ENCODE data around the gene ABHD11.
A peak's percentile ranks its signal among the peaks of the same experiment; 100 is the strongest.

ABHD11 gene

DNA sequence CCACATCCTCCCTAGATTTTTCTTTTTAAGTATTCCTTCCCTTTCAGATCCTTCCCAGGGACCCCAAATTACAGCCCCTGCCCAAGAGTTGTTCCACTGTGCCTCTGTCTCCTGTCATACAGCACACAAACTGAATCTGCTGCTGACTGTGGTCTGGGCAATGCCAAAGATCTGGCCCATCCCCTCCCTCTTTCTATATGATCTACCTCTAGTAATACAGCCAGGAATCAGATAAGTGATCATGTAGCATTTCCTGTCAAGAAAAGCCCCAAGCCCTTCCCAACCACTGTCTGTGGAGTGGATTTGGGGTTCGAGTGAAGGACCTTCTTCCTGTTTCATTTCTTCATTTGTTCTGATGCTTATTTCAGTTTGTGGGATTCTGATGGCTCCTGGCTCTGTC is 25.8 kb downstream of the ABHD11 start:
- Histone ChIP-seq H3K4me1 (ENCODE audit: control insufficient read depth in 2 of 2, insufficient read depth in 2 of 2, low read length in 2 of 2) (peaks cover 6 to 8% of the 10 kb centered on the region in 2 donors), H3K9me3 (ENCODE audit: control insufficient read depth in 2 of 2, low read length in 2 of 2) (no peaks in the 10 kb centered on the region), H3K36me3 (ENCODE audit: control insufficient read depth in 2 of 2, insufficient read depth in 2 of 2, low read length in 2 of 2) (no peaks in the 10 kb centered on the region), H3K27ac (ENCODE audit: low read depth in 2 of 2, low read length in 2 of 2) (no peak overlapping the region), H3K9ac (ENCODE audit: low read depth in 1 of 2, low read length in 2 of 2) (no peak overlapping the region), H3K27me3 (ENCODE audit: control insufficient read depth in 2 of 2, insufficient read depth in 2 of 2, low read length in 2 of 2) (no peaks in the 10 kb centered on the region), H3K4me3 (ENCODE audit: low read length in 2 of 2) (no peak overlapping the region)

DNA sequence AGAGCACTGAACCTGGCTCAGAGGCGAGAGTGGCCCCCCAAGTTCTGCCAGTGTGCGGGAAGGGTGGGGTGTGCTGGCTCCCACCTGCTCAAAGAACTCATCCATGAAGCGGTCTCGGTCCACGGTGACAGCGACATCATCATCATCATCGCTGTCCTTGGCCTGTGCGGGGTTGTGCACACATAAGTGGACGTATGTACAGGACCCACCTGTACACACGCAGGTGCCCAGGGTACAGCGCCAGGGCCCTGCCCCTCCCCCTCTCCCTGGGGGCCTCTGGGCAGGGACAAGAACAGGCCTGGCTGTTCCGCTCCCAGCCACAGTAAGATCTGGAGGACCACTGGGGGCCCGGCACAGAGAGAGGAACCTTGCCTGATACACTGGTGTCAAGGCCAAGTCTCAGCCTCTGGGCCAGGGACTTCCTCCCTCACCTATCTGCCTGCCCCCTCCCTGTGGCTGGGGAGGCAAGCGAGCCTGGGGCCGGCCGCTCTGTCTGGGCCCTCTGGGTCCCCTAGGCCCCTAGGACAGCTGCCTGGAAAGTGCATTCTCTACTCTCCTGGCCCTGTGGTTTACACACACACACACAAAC is 29.5 kb downstream of the ABHD11 start:
- H3K27me3 ChIP-seq (ENCODE audit: control insufficient read depth in 2 of 2, insufficient read depth in 2 of 2, low read length in 2 of 2) = no peaks in the 10 kb centered on the region
- no peak overlapping the region for H3K9ac ChIP-seq (ENCODE audit: low read depth in 1 of 2, low read length in 2 of 2)
- peaks cover 4 to 18% of the 10 kb centered on the region in 2 donors for H3K4me1 ChIP-seq (ENCODE audit: control insufficient read depth in 2 of 2, insufficient read depth in 2 of 2, low read length in 2 of 2)
- H3K36me3 ChIP-seq (ENCODE audit: control insufficient read depth in 2 of 2, insufficient read depth in 2 of 2, low read length in 2 of 2) = no peaks in the 10 kb centered on the region
- H3K9me3 ChIP-seq (ENCODE audit: control insufficient read depth in 2 of 2, low read length in 2 of 2) = no peaks in the 10 kb centered on the region
- H3K27ac ChIP-seq (ENCODE audit: low read depth in 2 of 2, low read length in 2 of 2) = no peak overlapping the region
- no peak overlapping the region for H3K4me3 ChIP-seq (ENCODE audit: low read length in 2 of 2)

DNA sequence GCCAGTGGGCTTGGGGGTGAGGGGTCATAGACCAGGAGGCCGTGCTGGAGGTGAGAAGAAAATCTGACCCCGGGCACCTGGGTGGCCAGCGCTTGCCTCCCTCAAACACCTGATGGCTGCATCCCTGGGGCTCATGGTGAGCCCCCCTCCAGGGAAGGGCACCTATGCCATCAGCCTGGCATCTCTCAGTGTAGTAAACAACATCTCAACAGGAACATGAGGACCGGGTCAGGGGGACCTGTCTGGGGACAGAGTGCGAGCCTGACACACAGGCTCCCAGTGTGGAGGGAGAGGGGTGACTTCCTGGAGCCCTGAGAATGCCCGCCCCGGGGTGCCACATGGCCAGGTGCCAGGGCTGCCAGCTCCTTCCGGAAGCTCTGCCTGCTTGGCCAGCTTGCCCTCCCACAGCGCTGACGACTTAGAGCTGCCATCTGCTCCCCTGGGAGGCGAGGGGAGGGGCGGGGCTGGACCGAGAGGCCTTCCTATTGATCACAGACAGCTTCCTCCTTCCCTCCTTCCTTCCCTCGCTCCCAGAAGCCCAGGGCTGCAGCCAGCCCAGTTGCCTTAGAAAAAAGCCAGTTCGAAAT is 31.5 kb downstream of the ABHD11 start:
- H3K4me3 ChIP-seq (ENCODE audit: low read length in 2 of 2) = no peak overlapping the region
- no peaks in the 10 kb centered on the region for H3K9me3 ChIP-seq (ENCODE audit: control insufficient read depth in 2 of 2, low read length in 2 of 2)
- peak overlapping the region; percentile 38 to 59 for H3K27ac ChIP-seq (ENCODE audit: low read depth in 2 of 2, low read length in 2 of 2)
- no peaks in the 10 kb centered on the region for H3K27me3 ChIP-seq (ENCODE audit: control insufficient read depth in 2 of 2, insufficient read depth in 2 of 2, low read length in 2 of 2)
- H3K9ac ChIP-seq (ENCODE audit: low read depth in 1 of 2, low read length in 2 of 2) = no peak overlapping the region
- H3K36me3 ChIP-seq (ENCODE audit: control insufficient read depth in 2 of 2, insufficient read depth in 2 of 2, low read length in 2 of 2) = no peaks in the 10 kb centered on the region
- peaks cover 4 to 19% of the 10 kb centered on the region in 2 donors for H3K4me1 ChIP-seq (ENCODE audit: control insufficient read depth in 2 of 2, insufficient read depth in 2 of 2, low read length in 2 of 2)

DNA sequence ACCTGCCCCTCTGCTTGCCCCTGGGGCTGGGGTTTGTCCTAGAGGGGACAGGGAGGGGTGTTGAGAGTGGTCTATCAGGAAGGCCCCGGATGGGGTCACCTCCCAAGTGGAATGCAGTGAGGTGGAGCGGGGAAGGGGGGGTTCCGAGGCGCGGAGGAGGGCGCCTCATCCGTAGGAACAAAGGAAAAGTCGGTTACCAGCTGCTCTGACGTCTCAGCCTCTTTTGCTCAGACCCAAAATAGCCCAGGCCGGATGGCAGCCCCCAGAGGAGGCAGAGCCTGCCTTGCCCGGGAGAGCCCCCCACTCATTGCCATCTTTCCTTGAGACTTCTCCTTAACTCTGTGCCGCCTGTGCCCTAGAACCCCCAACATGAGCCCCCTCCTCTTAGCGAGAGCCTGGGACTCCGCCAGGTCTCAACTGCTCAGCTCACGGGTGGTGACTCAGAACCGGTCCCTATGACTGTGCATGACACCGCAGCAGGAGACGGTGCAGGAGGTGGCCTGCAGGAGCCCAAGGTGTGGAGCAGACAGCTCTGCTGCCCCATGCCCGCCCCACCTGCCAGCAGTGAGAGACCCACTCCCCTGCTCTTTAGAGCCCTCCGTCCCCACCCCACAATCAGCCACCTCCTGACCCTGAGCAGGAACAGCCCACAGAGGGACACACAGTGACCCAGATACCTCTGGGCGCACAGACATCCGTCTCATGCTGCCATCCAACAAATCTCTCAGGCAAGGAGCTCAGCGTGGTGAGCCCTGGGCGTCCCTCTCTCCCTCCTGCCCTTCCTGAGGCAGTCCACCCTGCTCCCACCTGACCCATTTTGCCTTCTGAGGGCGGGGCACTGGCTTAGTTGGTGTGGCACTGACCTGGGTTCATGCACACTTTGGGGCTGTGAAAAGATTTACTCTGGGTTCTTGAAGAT is 32.2 kb downstream of the ABHD11 start:
- H3K9me3 ChIP-seq (ENCODE audit: control insufficient read depth in 2 of 2, low read length in 2 of 2) = no peaks in the 10 kb centered on the region
- no peaks in the 10 kb centered on the region for H3K36me3 ChIP-seq (ENCODE audit: control insufficient read depth in 2 of 2, insufficient read depth in 2 of 2, low read length in 2 of 2)
- H3K4me1 ChIP-seq (ENCODE audit: control insufficient read depth in 2 of 2, insufficient read depth in 2 of 2, low read length in 2 of 2) = peaks cover 4 to 19% of the 10 kb centered on the region in 2 donors
- H3K27ac ChIP-seq (ENCODE audit: low read depth in 2 of 2, low read length in 2 of 2) = peak overlapping the region; percentile 38 to 59
- H3K4me3 ChIP-seq (ENCODE audit: low read length in 2 of 2) = no peak overlapping the region
- H3K9ac ChIP-seq (ENCODE audit: low read depth in 1 of 2, low read length in 2 of 2) = no peak overlapping the region
- H3K27me3 ChIP-seq (ENCODE audit: control insufficient read depth in 2 of 2, insufficient read depth in 2 of 2, low read length in 2 of 2) = no peaks in the 10 kb centered on the region

DNA sequence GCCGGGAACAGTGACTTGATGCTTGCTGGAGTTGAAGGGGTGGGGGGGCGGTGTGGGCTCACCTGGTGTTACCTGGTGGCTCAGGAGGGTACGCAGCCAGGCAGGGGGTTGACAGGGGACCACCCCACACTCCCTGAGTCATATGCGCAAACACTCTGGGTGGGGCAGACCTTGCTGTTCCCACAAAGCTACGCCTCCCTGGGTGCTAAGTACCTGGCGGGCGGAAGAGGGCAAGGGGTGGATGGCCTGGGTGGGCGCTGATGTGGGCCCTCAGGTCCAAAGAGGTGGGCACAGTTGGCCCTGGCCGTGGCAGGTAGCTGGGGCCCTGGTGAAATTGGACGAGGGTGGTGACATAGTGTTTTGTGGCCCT is 33.1 kb downstream of the ABHD11 start:
- H3K9ac ChIP-seq (ENCODE audit: low read depth in 1 of 2, low read length in 2 of 2) = no peak overlapping the region
- no peak overlapping the region for H3K27ac ChIP-seq (ENCODE audit: low read depth in 2 of 2, low read length in 2 of 2)
- H3K27me3 ChIP-seq (ENCODE audit: control insufficient read depth in 2 of 2, insufficient read depth in 2 of 2, low read length in 2 of 2) = no peaks in the 10 kb centered on the region
- peaks cover 4 to 19% of the 10 kb centered on the region in 2 donors for H3K4me1 ChIP-seq (ENCODE audit: control insufficient read depth in 2 of 2, insufficient read depth in 2 of 2, low read length in 2 of 2)
- no peak overlapping the region for H3K4me3 ChIP-seq (ENCODE audit: low read length in 2 of 2)
- H3K9me3 ChIP-seq (ENCODE audit: control insufficient read depth in 2 of 2, low read length in 2 of 2) = no peaks in the 10 kb centered on the region
- H3K36me3 ChIP-seq (ENCODE audit: control insufficient read depth in 2 of 2, insufficient read depth in 2 of 2, low read length in 2 of 2) = no peaks in the 10 kb centered on the region

DNA sequence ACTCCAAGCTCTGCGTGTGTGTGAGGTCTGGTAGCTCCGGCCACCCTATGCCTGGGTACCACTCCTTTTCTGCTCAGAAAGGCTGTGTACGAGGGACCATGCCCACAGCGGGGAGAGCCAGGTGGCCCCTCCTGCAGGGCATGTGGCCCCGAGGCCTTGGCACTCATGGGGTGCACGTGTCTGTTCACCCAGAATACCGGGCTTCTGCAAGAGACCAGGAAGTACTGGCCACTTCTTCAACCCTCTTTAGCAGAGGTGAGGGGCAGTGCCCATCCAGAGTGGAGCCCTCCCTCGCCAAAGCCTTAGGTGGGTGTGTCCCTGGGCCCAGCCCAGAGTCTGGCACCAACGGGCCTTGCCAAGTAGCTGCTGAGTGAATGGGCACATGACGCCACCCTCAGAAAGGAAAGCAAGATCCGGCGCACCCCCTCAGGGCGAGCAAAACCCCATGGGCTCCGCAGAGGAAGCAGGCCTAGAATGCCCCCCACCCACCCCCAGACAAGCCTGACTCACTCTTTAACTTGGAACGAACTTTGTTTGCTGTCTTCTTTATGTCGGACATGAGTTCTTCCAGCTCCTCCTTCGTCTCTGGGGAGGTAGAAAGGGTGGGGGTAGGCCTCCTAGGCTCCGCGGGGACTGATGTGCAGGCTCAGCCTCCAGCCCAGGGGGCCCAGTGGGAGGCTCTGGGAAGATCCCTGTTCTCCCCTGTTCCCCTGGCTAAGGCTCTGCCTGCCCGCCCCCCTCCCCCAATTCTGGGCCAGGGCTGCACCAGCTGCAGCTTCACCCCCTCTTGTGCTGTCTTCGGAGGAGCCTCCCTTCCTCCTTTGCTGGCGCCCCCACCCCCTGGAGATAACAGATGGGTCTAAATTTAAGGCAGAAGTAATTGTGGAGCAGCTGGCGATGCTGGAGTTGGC is 33.7 kb downstream of the ABHD11 start:
- H3K4me3 ChIP-seq (ENCODE audit: low read length in 2 of 2) = no peak overlapping the region
- H3K27me3 ChIP-seq (ENCODE audit: control insufficient read depth in 2 of 2, insufficient read depth in 2 of 2, low read length in 2 of 2) = no peaks in the 10 kb centered on the region
- H3K27ac ChIP-seq (ENCODE audit: low read depth in 2 of 2, low read length in 2 of 2) = peak overlapping the region; percentile 37 to 43
- H3K4me1 ChIP-seq (ENCODE audit: control insufficient read depth in 2 of 2, insufficient read depth in 2 of 2, low read length in 2 of 2) = peaks cover 4 to 19% of the 10 kb centered on the region in 2 donors
- H3K36me3 ChIP-seq (ENCODE audit: control insufficient read depth in 2 of 2, insufficient read depth in 2 of 2, low read length in 2 of 2) = peaks cover 0 to under 1% of the 10 kb centered on the region in 2 donors
- H3K9ac ChIP-seq (ENCODE audit: low read depth in 1 of 2, low read length in 2 of 2) = peak overlapping the region in 1 of 2 donors; percentile 43
- no peaks in the 10 kb centered on the region for H3K9me3 ChIP-seq (ENCODE audit: control insufficient read depth in 2 of 2, low read length in 2 of 2)

DNA sequence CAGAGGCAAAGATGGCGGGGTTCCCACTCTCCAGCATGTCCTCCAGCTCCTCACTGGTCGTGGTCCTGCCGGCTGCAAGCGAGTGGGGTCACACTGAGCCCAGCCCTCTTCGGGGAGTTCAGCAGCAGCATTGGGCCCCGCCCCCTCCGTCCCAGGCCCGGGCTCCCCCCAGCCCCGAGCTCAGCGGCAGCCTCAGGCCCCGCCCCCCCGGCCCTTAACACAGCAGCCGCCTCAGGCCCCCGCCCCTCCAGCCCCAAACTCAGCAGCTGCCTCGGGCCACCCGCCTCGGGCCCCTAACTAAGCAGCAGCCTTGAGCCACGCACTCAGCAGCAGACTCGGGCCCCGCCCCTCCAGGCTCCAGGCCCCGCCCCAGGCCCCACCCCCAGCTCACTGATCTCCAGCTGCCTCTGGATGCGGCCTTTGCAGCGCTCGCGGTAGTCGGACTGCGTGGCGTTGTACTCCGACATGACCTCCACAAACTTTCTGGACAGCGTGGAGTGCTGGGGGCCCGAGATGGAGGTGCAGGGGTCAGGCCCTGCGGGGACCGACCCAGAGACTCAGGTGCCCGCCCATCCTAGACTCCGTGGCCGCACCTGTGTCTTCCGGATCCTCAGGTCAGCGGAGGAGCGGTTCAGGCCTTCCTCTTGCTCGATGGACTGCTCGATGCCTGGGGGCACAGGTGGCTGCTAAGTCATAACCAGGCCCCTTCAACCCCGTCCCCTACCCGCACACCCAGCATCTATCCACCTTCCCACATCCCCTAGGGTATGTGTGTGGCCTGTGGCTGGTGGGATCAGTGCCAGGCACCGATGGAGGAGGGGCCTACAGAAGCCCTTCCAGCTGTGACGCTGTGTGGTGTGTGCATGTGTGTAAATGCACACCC is 34.6 kb downstream of the ABHD11 start:
- H3K36me3 ChIP-seq (ENCODE audit: control insufficient read depth in 2 of 2, insufficient read depth in 2 of 2, low read length in 2 of 2) = peaks cover 2 to 5% of the 10 kb centered on the region in 2 donors
- no peaks in the 10 kb centered on the region for H3K27me3 ChIP-seq (ENCODE audit: control insufficient read depth in 2 of 2, insufficient read depth in 2 of 2, low read length in 2 of 2)
- H3K4me1 ChIP-seq (ENCODE audit: control insufficient read depth in 2 of 2, insufficient read depth in 2 of 2, low read length in 2 of 2) = peaks cover 4 to 19% of the 10 kb centered on the region in 2 donors
- H3K27ac ChIP-seq (ENCODE audit: low read depth in 2 of 2, low read length in 2 of 2) = peak overlapping the region; percentile 37 to 43
- H3K4me3 ChIP-seq (ENCODE audit: low read length in 2 of 2) = no peak overlapping the region
- peak overlapping the region in 1 of 2 donors; percentile 43 for H3K9ac ChIP-seq (ENCODE audit: low read depth in 1 of 2, low read length in 2 of 2)
- H3K9me3 ChIP-seq (ENCODE audit: control insufficient read depth in 2 of 2, low read length in 2 of 2) = no peaks in the 10 kb centered on the region

DNA sequence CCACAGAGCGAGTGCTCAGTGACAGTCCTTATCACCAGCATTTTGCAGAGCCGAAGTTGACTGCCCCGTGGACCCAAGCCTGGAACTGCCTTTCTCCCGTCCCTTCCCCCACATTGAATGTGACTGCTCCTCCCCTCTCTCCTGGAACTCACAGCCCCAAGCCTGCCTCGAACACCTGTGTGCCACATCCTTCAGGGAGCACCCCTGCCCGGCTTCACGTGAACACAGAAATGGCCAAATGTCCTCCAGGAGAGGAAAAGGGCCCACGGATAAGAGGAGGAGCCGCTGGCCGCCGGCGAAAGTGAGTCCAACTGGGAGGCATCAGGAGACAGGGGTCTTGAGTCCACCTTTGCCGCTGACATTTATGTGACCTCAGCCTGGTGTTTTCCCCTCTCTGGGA is 35.4 kb downstream of the ABHD11 start:
- Histone ChIP-seq H3K9ac (ENCODE audit: low read depth in 1 of 2, low read length in 2 of 2) (no peak overlapping the region), H3K4me1 (ENCODE audit: control insufficient read depth in 2 of 2, insufficient read depth in 2 of 2, low read length in 2 of 2) (peaks cover 4 to 19% of the 10 kb centered on the region in 2 donors), H3K27ac (ENCODE audit: low read depth in 2 of 2, low read length in 2 of 2) (no peak overlapping the region), H3K4me3 (ENCODE audit: low read length in 2 of 2) (no peak overlapping the region), H3K27me3 (ENCODE audit: control insufficient read depth in 2 of 2, insufficient read depth in 2 of 2, low read length in 2 of 2) (no peaks in the 10 kb centered on the region), H3K36me3 (ENCODE audit: control insufficient read depth in 2 of 2, insufficient read depth in 2 of 2, low read length in 2 of 2) (peaks cover 5 to 9% of the 10 kb centered on the region in 2 donors), H3K9me3 (ENCODE audit: control insufficient read depth in 2 of 2, low read length in 2 of 2) (no peaks in the 10 kb centered on the region)

DNA sequence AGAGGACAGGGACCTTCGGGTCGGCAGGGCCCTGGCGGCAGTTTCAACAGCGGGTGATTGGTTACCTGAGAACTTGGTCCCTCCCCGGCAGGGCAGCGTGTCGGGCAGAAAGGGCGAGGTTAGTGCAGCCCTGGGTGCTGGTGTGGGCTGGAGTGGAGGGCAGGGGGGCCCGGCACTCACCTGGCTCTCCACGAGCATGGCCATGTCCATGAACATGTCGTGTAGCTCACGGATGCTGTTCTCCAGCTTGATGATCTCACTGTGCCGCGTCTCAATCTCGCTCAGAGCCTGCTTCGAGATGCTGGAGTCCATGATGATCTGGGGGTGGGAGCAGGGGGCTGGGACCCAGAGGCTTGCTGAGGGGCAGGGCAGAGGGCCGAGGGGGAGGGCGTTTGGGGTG is 35.9 kb downstream of the ABHD11 start:
- no peak overlapping the region for H3K4me3 ChIP-seq (ENCODE audit: low read length in 2 of 2)
- no peaks in the 10 kb centered on the region for H3K27me3 ChIP-seq (ENCODE audit: control insufficient read depth in 2 of 2, insufficient read depth in 2 of 2, low read length in 2 of 2)
- no peak overlapping the region for H3K9ac ChIP-seq (ENCODE audit: low read depth in 1 of 2, low read length in 2 of 2)
- H3K36me3 ChIP-seq (ENCODE audit: control insufficient read depth in 2 of 2, insufficient read depth in 2 of 2, low read length in 2 of 2) = peaks cover 5 to 13% of the 10 kb centered on the region in 2 donors
- no peaks in the 10 kb centered on the region for H3K9me3 ChIP-seq (ENCODE audit: control insufficient read depth in 2 of 2, low read length in 2 of 2)
- H3K27ac ChIP-seq (ENCODE audit: low read depth in 2 of 2, low read length in 2 of 2) = no peak overlapping the region
- peaks cover 4 to 19% of the 10 kb centered on the region in 2 donors for H3K4me1 ChIP-seq (ENCODE audit: control insufficient read depth in 2 of 2, insufficient read depth in 2 of 2, low read length in 2 of 2)

Data from mucosa of rectum (tissue), 2 donors.